HG03378 (cell line): Measurements from ENCODE around the gene AKIRIN1.
"Not testable (repeated sequence)": the region's sequence is repeated elsewhere in the genome, so short reads cannot be mapped to it uniquely, and the experiment has no call there.

Experiments used
- ATAC-seq: cut with Tn5 transposase; IDR thresholded peaks from one replicate; pipeline ENCODE4 v1.9.1; 2021; ENCODE audit warnings: mild to moderate bottlenecking, moderate library complexity; ENCODE audit not compliant: unreplicated experiment

AKIRIN1 gene

GRCh38 chr1:38994196-38994595 is 3.1 kb downstream of the AKIRIN1 start:
- no peak for ATAC-seq

GRCh38 chr1:38997034-38997900 is 6.2 kb downstream of the AKIRIN1 start:
- no peak for ATAC-seq

- ATAC-seq: no peak
Measured at GRCh38 chr1:38997901-38998190, 6.8 kb downstream of the AKIRIN1 start.

- ATAC-seq: no peak
Measured at GRCh38 chr1:39001516-39002421, 10.7 kb downstream of the AKIRIN1 start.

GRCh38 chr1:39003281-39003680 is 12.2 kb downstream of the AKIRIN1 start:
- ATAC-seq: no peak

GRCh38 chr1:39003794-39004193 is 12.7 kb downstream of the AKIRIN1 start:
- no peak for ATAC-seq

GRCh38 chr1:39006287-39006686 is 15.2 kb downstream of the AKIRIN1 start:
- ATAC-seq: no peak

DNA sequence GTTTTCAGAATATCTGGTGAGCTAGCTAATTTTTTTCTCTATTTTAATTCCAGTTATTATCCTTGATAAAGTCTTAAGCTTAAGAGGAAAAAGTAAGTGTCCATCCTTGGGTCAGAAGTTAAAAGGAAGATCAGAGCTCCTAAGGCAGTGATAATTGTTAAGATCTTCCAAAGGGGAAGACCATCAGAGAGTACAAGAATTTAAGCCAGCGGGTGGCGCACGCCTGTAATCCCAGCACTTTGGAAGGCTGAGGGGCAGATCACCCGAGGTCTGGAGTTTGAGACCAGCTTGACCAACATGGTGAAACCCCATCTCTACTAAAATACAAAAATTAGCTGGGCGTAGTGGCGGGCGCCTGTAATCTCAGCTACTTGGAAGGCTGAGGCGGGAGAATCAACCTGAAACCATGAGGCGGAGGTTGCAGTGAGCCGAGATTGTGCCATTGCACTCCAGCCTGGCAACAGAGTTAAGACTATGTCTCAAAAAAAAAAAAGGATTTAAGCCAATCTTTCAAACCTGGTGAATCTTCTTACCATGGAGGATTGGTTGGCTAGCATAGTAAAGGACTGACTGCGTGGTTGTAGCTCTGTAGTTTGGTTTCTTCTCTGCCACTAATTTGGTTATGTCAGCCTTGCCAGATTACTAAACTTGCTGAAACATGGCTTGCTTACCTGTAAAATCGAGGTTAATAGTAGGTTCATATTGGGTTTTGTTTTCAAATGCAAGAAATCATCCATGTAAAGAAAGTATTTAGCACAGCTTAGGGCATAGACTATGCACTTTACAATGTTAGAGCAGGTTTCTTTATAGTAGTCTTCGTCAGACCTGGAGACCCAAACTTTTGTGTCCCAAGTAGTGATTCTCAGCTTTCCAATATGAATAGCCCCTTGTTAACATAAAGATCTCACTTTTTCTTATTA is 15.9 kb downstream of the AKIRIN1 start:
- ATAC-seq: no peak

GRCh38 chr1:39014956-39015355 is 23.9 kb downstream of the AKIRIN1 start:
- not testable (repeated sequence) for ATAC-seq

DNA sequence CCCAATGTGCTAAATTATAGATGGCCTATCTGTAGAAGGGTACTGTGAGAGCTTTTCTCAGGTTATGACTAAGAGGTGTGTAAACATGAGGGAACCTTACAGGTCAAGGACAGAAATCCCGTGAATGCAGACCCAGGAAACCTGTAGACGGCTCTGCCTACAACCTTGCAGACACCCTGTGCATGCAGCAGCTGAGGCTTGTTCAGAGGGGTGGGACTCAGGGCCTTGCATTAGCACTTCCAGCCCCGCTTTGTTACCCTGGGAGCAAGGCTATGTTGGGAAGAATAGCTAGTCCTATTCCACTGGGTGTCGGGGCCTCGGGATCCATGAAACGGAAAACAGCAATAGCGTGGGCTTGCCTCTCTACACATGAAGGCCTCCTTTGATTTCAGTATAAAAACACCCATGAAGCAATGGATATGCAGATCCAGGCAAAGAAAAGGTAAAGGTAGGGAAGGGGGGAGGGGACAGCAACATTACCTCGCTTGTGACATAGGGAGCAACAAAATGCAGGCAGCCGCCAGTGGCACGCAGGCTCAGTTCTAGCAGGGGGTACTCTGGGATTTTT is 25.6 kb downstream of the AKIRIN1 start:
- ATAC-seq: no peak

GRCh38 chr1:39017266-39017665 is 26.2 kb downstream of the AKIRIN1 start:
- ATAC-seq: no peak

DNA sequence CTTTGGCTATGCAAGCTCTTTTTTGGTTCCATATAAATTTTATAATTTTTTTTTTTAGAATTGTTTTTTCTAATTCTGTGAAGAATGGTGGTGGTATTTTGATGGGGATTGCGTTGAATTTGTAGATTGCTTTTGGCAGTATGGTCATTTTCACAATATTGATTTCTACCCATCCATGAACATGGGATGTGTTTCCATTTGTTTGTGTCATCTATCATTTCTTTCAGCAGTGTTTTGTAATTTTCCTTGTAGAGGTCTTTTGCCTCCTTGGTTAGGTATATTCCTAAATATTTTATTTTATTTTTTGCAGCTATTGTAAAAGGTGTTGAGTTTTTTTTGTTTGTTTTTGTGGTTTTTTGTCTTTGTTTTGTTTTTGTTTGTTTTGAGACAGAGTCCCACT is 29.4 kb downstream of the AKIRIN1 start:
- ATAC-seq: not testable (repeated sequence)

- no peak for ATAC-seq
Measured at GRCh38 chr1:39021426-39021825, 30.4 kb downstream of the AKIRIN1 start.

- no peak for ATAC-seq
Measured at GRCh38 chr1:39023140-39023539, 32.1 kb downstream of the AKIRIN1 start.

DNA sequence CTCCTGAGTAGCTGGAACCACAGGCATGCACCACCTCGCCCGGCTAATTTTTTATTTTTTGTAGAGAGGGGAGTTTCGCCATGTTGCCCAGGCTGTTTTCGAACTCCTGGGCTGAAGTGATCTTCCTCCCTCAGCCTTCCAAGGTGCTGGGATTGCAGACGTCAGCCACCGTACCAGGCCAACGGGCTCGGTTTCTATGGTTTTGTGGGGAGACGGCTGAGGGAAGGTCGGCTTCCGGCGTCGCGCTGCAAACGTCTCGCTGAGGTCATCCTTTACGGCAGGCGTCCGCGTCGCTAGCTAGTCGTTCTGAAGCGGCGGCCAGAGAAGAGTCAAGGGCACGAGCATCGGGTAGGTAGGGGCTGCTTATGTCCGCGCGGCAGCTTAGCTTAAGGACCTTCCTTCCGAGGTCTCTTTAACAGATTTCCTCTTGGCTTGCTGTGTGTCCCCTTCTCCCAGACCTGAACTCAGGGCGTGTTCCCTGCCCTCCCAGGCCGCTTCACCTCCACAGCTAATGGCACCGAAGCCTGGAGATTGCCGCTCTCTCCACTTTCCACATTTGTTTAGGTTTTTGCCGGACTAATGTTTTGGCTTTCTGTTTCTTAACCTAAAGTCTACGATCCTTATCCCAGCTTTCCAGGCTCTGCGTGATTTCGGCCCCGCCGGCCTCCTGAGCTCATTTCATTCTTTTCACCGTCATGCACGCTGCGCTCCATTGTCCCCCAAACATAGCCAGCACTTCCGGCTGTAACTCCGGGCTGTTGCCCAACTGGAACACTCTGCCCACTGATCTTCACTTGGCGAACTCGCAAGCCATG is 35.2 kb downstream of the AKIRIN1 start, which contains the start of gene NDUFS5:
Gene NDUFS5, plus strand, starts transcription at position 300 of the 815 bp plus-strand sequence. CDS start 2,375 bp downstream, outside the sequence.
- peak; percentile 64 for ATAC-seq

DNA sequence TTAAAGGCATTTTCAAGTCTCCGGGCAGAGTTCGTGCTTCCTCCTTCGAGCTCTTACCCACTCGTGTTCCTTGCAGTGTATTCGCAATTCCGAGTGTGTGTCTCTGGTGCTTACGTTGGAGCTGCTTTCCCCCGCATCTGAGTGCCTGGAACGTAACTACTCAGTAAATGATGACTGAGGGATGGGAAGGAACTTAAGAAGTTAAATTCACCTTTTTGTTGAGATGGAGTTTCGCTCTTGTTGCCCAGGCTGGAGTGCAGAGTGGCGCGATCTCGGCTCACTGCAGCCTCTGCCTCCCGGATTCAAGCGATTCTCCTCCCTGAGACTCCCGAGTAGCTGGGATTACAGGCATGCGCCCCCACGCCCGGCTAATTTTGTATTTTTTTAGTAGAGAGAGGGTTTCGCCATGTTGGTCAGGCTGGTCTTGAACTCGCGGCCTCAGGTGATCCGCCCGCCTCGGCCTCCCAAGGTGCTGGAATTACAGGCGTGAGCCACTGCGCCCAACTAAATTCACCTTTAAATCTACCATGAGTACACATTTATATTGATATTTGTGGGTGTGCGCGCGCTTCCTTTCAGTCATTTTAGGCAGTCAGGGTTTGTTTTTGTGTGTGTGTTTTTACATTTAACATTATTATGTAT is 35.9 kb downstream of the AKIRIN1 start:
- ATAC-seq: no peak

DNA sequence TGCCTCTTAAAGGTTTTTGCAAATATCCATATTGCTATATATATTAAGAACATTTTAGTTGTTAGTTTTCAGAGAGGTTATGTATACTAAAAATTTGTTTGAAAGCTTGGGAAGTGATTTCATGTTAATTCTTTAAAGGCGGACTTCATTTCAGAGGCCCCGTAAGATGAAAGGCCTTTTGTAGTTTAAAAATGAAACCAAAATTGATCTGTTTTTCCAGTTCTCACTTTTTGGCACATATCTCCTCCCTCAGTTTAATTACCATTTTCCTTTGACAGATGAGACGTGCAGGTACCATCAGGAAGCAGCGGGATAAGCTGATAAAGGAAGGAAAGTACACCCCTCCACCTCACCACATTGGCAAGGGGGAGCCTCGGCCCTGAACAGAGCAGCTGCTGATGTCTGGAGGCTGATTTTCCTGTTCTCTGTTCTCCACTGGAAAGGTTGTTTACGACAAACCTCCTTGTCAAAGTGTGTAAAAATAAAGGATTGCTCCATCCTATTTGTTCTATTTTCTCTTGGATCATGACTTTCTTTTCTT is 43.1 kb downstream of the AKIRIN1 start:
- no peak for ATAC-seq

DNA sequence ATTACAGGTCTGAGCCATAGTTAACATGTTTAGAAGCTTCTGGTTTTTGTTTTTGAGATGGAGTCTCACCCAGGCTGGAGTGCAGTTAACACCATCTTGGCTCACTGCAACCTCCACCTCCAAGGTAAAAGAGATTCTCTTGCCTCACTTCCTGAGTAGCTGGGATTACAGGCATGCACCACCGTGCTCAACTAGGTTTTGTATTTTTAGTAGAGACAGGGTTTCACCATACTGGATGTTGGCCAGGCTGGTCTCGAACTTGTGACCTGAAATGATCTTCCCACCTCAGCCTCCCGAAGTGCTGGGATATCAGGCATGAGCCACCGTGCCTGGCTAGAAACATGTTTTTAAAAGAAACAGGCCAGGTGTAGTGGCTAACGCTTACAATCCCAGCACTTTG is 45.6 kb downstream of the AKIRIN1 start:
- ATAC-seq: no peak

DNA sequence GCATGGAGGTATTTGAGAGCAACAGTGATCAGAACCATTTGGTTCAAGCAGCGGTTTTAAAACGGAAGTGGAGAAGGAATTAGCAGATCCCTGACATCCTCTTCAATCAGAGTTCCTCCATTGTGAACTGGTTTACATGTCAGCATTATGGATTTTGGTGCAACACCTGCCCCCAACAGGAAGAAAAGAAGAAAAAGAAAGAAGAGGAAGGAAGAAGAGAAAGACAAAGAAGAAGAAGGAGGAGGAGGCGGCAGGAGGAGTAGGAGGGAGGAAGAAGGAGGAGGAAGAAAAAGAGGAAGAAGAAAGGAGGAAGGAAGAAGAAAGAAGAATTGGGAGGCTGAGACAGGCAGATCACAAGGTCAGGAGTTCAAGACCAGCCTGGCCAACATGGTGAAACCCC is 52.4 kb downstream of the AKIRIN1 start:
- ATAC-seq: no peak
